HG03097 (cell line): ENCODE results near the gene RAPH1.

ENCODE experiments used
- ATAC-seq: cut with Tn5 transposase; IDR thresholded peaks from one replicate; pipeline ENCODE4 v1.9.1; 2021; ENCODE audit not compliant: unreplicated experiment, low FRiP score

The RAPH1 gene

GRCh38 chr2:203535078-203535783 is at the start of gene RAPH1:
TSS of gene RAPH1 (minus strand) at chr2:203535301. CDS start at chr2:203495353, 39,948 bp downstream.
- no peak for ATAC-seq

GRCh38 chr2:203584784-203585183 is 49.7 kb upstream of the RAPH1 start:
- no peak for ATAC-seq

- ATAC-seq: peak; percentile 54
Observed at GRCh38 chr2:203583701-203584100, 48.6 kb upstream of the RAPH1 start.

- no peak for ATAC-seq
Observed at GRCh38 chr2:203583084-203583695, 48.1 kb upstream of the RAPH1 start.

GRCh38 chr2:203582468-203582867 is 47.4 kb upstream of the RAPH1 start:
- ATAC-seq: no peak

- ATAC-seq: no peak
Observed at GRCh38 chr2:203580844-203581243, 45.7 kb upstream of the RAPH1 start.

- no peak for ATAC-seq
Observed at GRCh38 chr2:203579730-203580129, 44.6 kb upstream of the RAPH1 start.

GRCh38 chr2:203578759-203579643 is 43.9 kb upstream of the RAPH1 start:
- peak; percentile 96 for ATAC-seq

- no peak for ATAC-seq
Observed at GRCh38 chr2:203574824-203575223, 39.7 kb upstream of the RAPH1 start.

- ATAC-seq: no peak
Observed at GRCh38 chr2:203572316-203572715, 37.2 kb upstream of the RAPH1 start.

GRCh38 chr2:203569677-203570316 is 34.7 kb upstream of the RAPH1 start:
- ATAC-seq: no peak

- ATAC-seq: no peak
Observed at GRCh38 chr2:203567691-203568090, 32.6 kb upstream of the RAPH1 start.

- no peak for ATAC-seq
Observed at GRCh38 chr2:203566161-203566560, 31.1 kb upstream of the RAPH1 start.

GRCh38 chr2:203565076-203565475 is 30.0 kb upstream of the RAPH1 start:
- no peak for ATAC-seq

GRCh38 chr2:203562268-203562667 is 27.2 kb upstream of the RAPH1 start:
- ATAC-seq: no peak

GRCh38 chr2:203559641-203560040 is 24.5 kb upstream of the RAPH1 start:
- ATAC-seq: no peak

- no peak for ATAC-seq
Observed at GRCh38 chr2:203553784-203554183, 18.7 kb upstream of the RAPH1 start.

- ATAC-seq: no peak
Observed at GRCh38 chr2:203551778-203552177, 16.7 kb upstream of the RAPH1 start.

GRCh38 chr2:203550266-203550665 is 15.2 kb upstream of the RAPH1 start:
- no peak for ATAC-seq

- no peak for ATAC-seq
Observed at GRCh38 chr2:203549406-203549805, 14.3 kb upstream of the RAPH1 start.

- no peak for ATAC-seq
Observed at GRCh38 chr2:203548887-203549286, 13.8 kb upstream of the RAPH1 start.
